HL-60 (cell line): ENCODE results near the gene KIFC1.
A peak's percentile ranks its signal among the peaks of the same experiment; 100 is the strongest.

ENCODE experiments used
- DNase-seq, 2 experiments: peaks; one replicate each; pipeline ENCODE4 v3.0.0-alpha.2; 2010 to 2020; ENCODE audit warnings: low read depth in 1 of 2, low spot score in 1 of 2
- H3K27ac ChIP-seq: fragments of 250-450 bp; sonication (Bioruptor Pico); replicated peaks from 2 replicates; pipeline ENCODE4 v1.5.1; 2020; ENCODE audit warnings: mild to moderate bottlenecking, moderate library complexity
- H3K27me3 ChIP-seq: fragments of 250-450 bp; sonication (Bioruptor Pico); 2 replicates; pipeline ENCODE4 v1.5.1; 2021; ENCODE audit warnings: mild to moderate bottlenecking, moderate library complexity; ENCODE audit not compliant: insufficient read depth, poor library complexity, severe bottlenecking
- H3K4me3 ChIP-seq: replicated peaks from 2 replicates; pipeline ENCODE4 v1.5.1; 2011; ENCODE audit warnings: mild to moderate bottlenecking, control low read depth, low read length; ENCODE audit not compliant: insufficient read depth
- GABPA ChIP-seq: IDR thresholded peaks from 2 replicates; pipeline ENCODE4 v1.6.1; 2012; ENCODE audit warnings: low read depth
- POLR2AphosphoS5 ChIP-seq: IDR thresholded peaks from 2 replicates; pipeline ENCODE4 v1.6.1; 2012; ENCODE audit warnings: low read depth
- SPI1 ChIP-seq: IDR thresholded peaks from 2 replicates; pipeline ENCODE4 v1.6.1; 2012; ENCODE audit warnings: low read depth, mild to moderate bottlenecking, borderline replicate concordance
- TF ChIP-seq, protein P1 (sequence below): IDR thresholded peaks from 2 replicates; pipeline ENCODE4 v1.6.1; 2012; ENCODE audit warnings: low read depth; ENCODE audit not compliant: insufficient replicate concordance
- TF ChIP-seq, protein P2 (sequence below): IDR thresholded peaks from one replicate; pipeline ENCODE4 v1.5.1; 2011; ENCODE audit warnings: low read length, control low read depth, inconsistent platforms; ENCODE audit not compliant: insufficient read depth

KIFC1 gene

DNA sequence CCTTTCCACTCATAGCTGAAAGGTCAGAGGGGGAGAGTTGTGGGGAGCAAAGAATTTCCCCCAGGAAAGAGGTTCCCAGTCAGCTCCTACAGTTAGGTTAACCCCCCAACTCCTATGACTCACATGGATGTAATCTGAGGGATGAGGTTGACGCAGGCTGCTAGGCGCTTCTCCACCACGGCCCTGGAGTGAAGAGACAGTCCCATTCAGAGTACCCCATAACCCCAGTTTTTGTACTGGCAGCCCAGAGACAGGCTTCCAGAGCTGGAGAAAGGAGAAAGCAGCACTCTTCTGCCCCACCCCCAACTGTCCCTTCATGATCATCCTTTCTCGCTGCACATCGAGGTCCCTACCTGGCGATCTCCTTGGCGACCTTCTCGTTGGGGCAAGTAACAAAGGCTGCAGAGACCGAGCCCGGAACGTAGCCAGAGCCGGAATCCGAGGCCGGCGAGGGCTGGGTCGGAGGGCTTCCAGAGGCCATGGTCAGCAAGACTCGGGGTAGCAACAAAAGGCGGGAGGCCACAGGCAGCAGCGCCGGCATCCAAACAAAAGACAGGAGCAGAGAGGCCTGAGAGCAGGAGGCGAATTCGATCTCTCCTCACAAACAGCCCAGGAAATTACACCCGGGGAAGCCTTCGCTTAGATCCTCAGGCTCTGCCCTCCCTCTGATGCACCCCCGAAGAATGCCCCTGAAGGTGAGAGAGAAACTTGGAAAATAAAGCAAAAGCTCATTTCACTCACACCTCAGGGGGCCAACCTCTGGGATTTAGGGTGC lies 25.7 kb downstream of the KIFC1 start:
- no peaks in the 10 kb centered on the region for H3K27me3 ChIP-seq
- H3K27ac ChIP-seq = peak overlapping the region; percentile 90
- TF ChIP-seq, protein P1, sequence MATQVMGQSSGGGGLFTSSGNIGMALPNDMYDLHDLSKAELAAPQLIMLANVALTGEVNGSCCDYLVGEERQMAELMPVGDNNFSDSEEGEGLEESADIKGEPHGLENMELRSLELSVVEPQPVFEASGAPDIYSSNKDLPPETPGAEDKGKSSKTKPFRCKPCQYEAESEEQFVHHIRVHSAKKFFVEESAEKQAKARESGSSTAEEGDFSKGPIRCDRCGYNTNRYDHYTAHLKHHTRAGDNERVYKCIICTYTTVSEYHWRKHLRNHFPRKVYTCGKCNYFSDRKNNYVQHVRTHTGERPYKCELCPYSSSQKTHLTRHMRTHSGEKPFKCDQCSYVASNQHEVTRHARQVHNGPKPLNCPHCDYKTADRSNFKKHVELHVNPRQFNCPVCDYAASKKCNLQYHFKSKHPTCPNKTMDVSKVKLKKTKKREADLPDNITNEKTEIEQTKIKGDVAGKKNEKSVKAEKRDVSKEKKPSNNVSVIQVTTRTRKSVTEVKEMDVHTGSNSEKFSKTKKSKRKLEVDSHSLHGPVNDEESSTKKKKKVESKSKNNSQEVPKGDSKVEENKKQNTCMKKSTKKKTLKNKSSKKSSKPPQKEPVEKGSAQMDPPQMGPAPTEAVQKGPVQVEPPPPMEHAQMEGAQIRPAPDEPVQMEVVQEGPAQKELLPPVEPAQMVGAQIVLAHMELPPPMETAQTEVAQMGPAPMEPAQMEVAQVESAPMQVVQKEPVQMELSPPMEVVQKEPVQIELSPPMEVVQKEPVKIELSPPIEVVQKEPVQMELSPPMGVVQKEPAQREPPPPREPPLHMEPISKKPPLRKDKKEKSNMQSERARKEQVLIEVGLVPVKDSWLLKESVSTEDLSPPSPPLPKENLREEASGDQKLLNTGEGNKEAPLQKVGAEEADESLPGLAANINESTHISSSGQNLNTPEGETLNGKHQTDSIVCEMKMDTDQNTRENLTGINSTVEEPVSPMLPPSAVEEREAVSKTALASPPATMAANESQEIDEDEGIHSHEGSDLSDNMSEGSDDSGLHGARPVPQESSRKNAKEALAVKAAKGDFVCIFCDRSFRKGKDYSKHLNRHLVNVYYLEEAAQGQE = no peak
- TF ChIP-seq POLR2AphosphoS5 = no peak
- TF ChIP-seq SPI1 = no peak
- no peak for TF ChIP-seq GABPA
- TF ChIP-seq, protein P2, sequence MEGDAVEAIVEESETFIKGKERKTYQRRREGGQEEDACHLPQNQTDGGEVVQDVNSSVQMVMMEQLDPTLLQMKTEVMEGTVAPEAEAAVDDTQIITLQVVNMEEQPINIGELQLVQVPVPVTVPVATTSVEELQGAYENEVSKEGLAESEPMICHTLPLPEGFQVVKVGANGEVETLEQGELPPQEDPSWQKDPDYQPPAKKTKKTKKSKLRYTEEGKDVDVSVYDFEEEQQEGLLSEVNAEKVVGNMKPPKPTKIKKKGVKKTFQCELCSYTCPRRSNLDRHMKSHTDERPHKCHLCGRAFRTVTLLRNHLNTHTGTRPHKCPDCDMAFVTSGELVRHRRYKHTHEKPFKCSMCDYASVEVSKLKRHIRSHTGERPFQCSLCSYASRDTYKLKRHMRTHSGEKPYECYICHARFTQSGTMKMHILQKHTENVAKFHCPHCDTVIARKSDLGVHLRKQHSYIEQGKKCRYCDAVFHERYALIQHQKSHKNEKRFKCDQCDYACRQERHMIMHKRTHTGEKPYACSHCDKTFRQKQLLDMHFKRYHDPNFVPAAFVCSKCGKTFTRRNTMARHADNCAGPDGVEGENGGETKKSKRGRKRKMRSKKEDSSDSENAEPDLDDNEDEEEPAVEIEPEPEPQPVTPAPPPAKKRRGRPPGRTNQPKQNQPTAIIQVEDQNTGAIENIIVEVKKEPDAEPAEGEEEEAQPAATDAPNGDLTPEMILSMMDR = no peak
- no peak for DNase-seq
- H3K4me3 ChIP-seq = peak overlapping the region; percentile 66

- TF ChIP-seq POLR2AphosphoS5 (peak; percentile 80), SPI1 (no peak), GABPA (peak; percentile 57; the same call in 1 of the 2 replicates)
- TF ChIP-seq, protein P2 = no peak
- TF ChIP-seq, protein P1 = no peak
- H3K27me3 ChIP-seq = no peaks in the 10 kb centered on the region
- H3K27ac ChIP-seq = peak within 1 kb of the TSS; percentile 90
- peak; percentile 99 to 100 for DNase-seq
- peak within 1 kb of the TSS; percentile 66 for H3K4me3 ChIP-seq
These were observed 26.5 kb downstream of the KIFC1 start, which contains the start of gene CUTA for GRCh38 chr6:33417903-33418689. Gene CUTA (minus strand): TSS chr6:33418107. CDS start chr6:33418000, 107 bp downstream.

DNA sequence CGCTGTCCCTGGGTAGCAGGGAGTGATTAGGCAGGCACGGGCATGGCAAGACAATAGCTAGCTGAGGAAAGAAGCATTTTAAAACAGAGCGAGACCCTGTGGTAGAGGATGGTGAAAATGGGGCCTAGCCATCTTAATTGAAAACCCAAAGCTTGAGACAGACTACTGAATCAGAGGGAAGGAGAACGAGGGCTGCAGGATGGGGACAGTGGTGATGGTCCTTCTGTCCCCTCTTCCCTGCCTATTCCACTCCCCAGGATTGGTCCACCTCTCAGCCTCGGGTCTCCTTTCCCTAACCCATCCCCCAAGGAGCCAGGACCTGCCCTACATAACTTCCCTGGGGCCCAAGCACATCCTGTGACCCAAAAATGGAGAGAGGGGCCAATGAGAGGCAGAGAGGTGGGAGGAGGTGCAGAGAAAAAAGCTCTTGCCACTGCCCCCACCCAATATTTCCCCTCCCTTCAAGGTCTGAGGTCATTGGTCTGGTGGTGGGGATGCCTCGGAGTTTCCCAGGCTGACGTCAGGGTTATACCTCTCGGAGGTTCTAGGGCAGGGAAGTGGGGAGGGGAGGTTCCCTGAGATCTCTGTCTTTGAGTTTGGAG lies 27.2 kb downstream of the KIFC1 start:
- Histone ChIP-seq H3K4me3 (peak overlapping the region; percentile 31; the same call in 1 of the 2 replicates), H3K27ac (peak overlapping the region; percentile 90), H3K27me3 (no peaks in the 10 kb centered on the region)
- no peak for TF ChIP-seq GABPA
- TF ChIP-seq, protein P1 = no peak
- TF ChIP-seq, protein P2 = no peak
- TF ChIP-seq SPI1 = no peak
- no peak for TF ChIP-seq POLR2AphosphoS5
- DNase-seq = no peak
